SK-N-MC (cell line): Measurements from ENCODE around the gene NF2.

Experiments used
- EZH2 ChIP-seq: fragments of 200-600 bp; sonication (generic); IDR thresholded peaks from one replicate; pipeline ENCODE4 v1.6.1; 2017; ENCODE audit warnings: antibody characterized with exemption
- POLR2AphosphoS5 ChIP-seq: IDR thresholded peaks from 2 replicates; pipeline ENCODE4 v1.6.1; 2012; ENCODE audit warnings: mild to moderate bottlenecking, low read depth, low read length, borderline replicate concordance

DNA sequence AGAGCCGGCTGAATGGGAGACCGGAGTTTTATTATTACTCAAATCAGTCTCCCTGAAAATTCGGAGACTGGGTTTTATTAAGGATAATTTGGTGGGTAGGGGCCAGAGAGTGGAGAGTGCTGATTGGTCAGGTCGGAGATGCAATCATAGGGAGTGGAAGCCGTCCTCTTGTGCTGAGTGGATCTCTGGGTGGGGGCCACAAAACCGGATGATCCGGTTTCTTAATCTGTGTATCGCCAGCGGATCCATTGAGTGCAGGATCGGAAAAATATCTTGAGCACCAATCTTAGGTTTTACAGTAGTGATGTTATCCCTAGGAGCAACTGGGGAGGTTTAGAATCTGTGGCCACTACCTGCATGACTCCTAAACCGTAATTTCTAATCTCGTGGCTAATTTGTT is 21.6 kb upstream of the NF2 start:
- TF ChIP-seq EZH2 (no peak), POLR2AphosphoS5 (no peak)
